GM06990 (cell line): Measurements from ENCODE around the gene TMEM59L.

ENCODE experiments used
- DNase-seq: peaks from one replicate; pipeline ENCODE4 v3.0.0-alpha.2; 2011; ENCODE audit not compliant: insufficient read length; ENCODE audit errors: extremely low read depth
- H3K27me3 ChIP-seq: replicated peaks from 2 replicates; pipeline ENCODE4 v1.6.0; 2011; ENCODE audit warnings: low read length; ENCODE audit not compliant: control insufficient read depth, insufficient read depth
- H3K36me3 ChIP-seq: 2 replicates; pipeline ENCODE4 v1.5.1; 2011; ENCODE audit warnings: low read length; ENCODE audit not compliant: control insufficient read depth, insufficient read depth
- H3K4me3 ChIP-seq: replicated peaks from 2 replicates; pipeline ENCODE4 v1.5.1; 2011; ENCODE audit warnings: low read depth, mild to moderate bottlenecking, control low read depth, low read length
- CTCF ChIP-seq: IDR thresholded peaks from 2 replicates; pipeline ENCODE4 v1.5.1; 2011; ENCODE audit warnings: low read length, control low read depth, mild to moderate bottlenecking, inconsistent platforms; ENCODE audit not compliant: insufficient read depth, poor library complexity, severe bottlenecking

Gene TMEM59L

DNA sequence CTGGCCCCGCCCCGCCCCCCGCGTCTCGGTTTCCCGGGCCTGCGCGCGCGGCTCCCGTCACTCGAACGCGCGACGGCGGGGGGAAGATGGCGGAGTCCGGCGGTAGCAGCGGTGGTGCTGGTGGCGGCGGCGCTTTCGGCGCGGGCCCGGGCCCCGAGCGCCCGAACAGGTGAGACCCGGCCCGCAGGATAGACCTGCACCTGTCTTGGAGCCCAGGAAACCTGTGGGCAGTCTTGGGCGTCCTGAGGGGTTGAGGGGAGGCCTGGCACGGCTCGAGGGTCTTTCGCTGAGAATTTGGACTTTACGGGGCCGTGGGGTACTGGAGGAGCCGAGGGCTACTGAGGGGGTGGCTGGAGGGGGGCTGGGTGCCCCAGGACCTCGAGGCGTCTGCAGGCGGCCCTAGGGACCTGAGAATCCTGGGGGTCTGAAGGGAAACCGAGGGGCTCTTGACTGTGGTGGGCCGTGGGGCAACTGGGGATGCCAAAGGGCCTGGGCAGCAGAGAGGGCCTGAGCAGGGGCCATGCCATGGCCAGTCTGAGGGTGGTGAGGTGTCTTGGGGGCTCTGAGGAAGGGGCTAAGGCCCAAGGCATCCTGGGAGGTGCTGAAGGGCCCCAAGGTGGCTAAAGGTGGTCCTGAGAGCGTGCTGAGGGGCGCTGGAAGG lies 24.4 kb downstream of the TMEM59L start, which contains the start of gene KLHL26:
TSS of gene KLHL26 (plus strand) at position 60 of the 661 bp plus-strand sequence. CDS start at position 87, 27 bp downstream.
- no peak for DNase-seq
- Histone ChIP-seq H3K36me3 (no peaks in the 10 kb centered on the region), H3K4me3 (peak within 1 kb of the TSS; percentile 98), H3K27me3 (no peaks in the 10 kb centered on the region)
- no peak for TF ChIP-seq CTCF

GRCh38 chr19:18637673-18638630 lies 25.3 kb downstream of the TMEM59L start:
- no peak for DNase-seq
- peak overlapping the region; percentile 98 for H3K4me3 ChIP-seq
- no peaks in the 10 kb centered on the region for H3K36me3 ChIP-seq
- no peak for TF ChIP-seq CTCF
- no peaks in the 10 kb centered on the region for H3K27me3 ChIP-seq

DNA sequence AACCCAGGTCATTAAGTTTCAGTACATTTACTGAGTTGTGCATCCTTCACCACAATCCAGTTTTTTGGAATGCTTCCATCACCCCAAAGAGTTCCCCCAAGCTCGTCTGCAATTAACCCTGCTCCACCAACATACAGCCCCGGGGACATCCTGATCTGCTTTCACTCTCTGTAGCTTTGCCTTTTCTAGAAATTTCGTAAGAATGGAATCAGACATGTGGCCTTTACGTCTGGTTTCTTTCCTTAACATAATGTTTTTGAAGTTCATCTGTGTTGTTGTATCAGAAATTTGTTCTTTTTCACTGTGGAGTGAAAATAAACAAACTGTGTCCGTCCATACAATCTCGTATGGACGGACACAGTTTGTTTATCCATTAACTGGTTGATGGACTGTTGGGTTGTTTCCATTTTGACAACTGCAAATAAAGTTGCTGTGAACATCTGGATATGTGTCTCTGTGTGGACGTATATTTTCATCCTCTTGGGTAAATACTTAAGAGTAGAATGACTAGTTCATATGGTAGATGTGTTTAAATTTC lies 27.1 kb downstream of the TMEM59L start:
- no peak overlapping the region for H3K4me3 ChIP-seq
- H3K36me3 ChIP-seq = no peaks in the 10 kb centered on the region
- H3K27me3 ChIP-seq = no peaks in the 10 kb centered on the region
- no peak for DNase-seq
- no peak for TF ChIP-seq CTCF

GRCh38 chr19:18644196-18645034 lies 31.7 kb downstream of the TMEM59L start:
- peaks cover 2% of the 10 kb centered on the region for H3K36me3 ChIP-seq
- DNase-seq = no peak
- no peak overlapping the region for H3K4me3 ChIP-seq
- no peaks in the 10 kb centered on the region for H3K27me3 ChIP-seq
- peak; percentile 21 for TF ChIP-seq CTCF

GRCh38 chr19:18645035-18645511 lies 32.4 kb downstream of the TMEM59L start:
- no peak for DNase-seq
- TF ChIP-seq CTCF = no peak
- H3K4me3 ChIP-seq = no peak overlapping the region
- no peaks in the 10 kb centered on the region for H3K27me3 ChIP-seq
- H3K36me3 ChIP-seq = peaks cover 2% of the 10 kb centered on the region
